Choroid plexus epithelial cell (primary cell): Measurements from ENCODE around the gene EDN1.

ENCODE experiments used
- DNase-seq: peaks from one replicate; pipeline ENCODE4 v3.0.0-alpha.2; 2010; ENCODE audit warnings: low read depth
- H3K4me3 ChIP-seq: 2 replicates; pipeline ENCODE4 v1.5.1; 2011; ENCODE audit warnings: low read depth, mild to moderate bottlenecking, control low read depth, low read length, moderate library complexity
- TF ChIP-seq, protein P1 (sequence below): conservative IDR thresholded peaks from 2 replicates; pipeline ENCODE4 v1.5.1; 2011; ENCODE audit warnings: low read depth, mild to moderate bottlenecking, control low read depth, inconsistent platforms, low read length, moderate library complexity

EDN1 gene

DNA sequence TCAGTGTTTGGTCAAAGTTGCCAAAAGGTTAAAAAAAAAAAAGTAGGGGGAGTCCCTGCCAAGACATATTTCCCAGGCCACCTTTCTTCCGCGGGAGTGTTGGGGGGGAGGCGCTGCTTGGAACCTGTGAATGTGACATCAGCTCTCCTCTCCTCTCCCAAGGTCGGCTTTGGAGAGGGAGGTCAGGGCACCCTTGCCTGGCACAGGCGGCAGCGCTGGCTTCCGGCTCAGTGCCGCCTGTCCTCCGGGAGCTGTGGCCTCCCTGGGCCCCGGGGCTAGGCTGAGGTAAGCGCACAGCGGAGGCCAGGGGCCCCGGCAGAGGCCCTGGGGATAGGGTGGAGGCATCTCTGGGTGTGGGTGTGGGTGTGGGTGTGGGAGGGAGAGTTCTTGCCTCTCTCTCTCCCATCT, 1.9 kb upstream of the EDN1 start:
- H3K4me3 ChIP-seq, result no peak overlapping the region
- DNase-seq, result no peak
- TF ChIP-seq, protein P1, sequence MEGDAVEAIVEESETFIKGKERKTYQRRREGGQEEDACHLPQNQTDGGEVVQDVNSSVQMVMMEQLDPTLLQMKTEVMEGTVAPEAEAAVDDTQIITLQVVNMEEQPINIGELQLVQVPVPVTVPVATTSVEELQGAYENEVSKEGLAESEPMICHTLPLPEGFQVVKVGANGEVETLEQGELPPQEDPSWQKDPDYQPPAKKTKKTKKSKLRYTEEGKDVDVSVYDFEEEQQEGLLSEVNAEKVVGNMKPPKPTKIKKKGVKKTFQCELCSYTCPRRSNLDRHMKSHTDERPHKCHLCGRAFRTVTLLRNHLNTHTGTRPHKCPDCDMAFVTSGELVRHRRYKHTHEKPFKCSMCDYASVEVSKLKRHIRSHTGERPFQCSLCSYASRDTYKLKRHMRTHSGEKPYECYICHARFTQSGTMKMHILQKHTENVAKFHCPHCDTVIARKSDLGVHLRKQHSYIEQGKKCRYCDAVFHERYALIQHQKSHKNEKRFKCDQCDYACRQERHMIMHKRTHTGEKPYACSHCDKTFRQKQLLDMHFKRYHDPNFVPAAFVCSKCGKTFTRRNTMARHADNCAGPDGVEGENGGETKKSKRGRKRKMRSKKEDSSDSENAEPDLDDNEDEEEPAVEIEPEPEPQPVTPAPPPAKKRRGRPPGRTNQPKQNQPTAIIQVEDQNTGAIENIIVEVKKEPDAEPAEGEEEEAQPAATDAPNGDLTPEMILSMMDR, result no peak

DNA sequence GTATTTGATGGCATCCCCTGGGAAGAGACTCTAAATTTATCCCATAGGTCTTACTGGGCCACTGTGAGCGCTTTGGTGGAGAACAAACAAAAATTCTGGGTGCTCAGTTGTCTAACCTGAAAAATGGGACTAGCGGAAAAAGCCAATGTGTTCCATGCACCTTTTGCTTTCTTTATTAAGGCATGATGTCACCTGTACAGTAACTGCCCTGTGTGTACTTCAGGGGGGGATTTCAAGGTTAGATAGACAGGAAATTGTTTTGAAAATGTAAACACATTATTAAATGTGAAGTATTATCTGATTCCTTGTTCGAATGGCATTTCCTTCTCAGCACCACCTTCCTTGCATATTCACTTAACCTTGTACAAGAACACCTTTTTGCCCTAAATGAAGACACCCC, 1.2 kb upstream of the EDN1 start:
- DNase-seq, result no peak
- H3K4me3 ChIP-seq, result no peak overlapping the region
- TF ChIP-seq, protein P1, result no peak

DNA sequence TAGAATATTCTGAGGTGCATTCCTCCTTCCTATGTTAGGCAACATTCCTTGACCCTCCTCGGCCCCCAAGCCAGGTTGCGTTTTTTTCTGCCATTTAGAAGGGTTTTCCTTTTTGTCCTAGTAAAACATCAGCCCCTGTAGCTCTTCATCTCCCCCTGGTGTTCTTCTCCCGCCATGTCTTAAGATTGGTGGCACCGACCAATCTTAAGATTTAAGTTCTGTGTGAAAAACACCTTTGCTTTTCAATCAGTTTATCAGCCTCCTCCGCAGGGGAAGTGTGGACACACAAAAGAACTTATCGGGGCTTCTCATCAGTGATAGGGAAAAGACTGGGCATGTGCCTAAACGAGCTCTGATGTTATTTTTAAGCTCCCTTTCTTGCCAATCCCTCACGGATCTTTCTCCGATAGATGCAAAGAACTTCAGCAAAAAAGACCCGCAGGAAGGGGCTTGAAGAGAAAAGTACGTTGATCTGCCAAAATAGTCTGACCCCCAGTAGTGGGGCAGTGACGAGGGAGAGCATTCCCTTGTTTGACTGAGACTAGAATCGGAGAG, 719 bp upstream of the EDN1 start:
- TF ChIP-seq, protein P1, result peak; percentile 96
- H3K4me3 ChIP-seq, result peak overlapping the region; percentile 50
- peak; percentile 80 for DNase-seq

DNA sequence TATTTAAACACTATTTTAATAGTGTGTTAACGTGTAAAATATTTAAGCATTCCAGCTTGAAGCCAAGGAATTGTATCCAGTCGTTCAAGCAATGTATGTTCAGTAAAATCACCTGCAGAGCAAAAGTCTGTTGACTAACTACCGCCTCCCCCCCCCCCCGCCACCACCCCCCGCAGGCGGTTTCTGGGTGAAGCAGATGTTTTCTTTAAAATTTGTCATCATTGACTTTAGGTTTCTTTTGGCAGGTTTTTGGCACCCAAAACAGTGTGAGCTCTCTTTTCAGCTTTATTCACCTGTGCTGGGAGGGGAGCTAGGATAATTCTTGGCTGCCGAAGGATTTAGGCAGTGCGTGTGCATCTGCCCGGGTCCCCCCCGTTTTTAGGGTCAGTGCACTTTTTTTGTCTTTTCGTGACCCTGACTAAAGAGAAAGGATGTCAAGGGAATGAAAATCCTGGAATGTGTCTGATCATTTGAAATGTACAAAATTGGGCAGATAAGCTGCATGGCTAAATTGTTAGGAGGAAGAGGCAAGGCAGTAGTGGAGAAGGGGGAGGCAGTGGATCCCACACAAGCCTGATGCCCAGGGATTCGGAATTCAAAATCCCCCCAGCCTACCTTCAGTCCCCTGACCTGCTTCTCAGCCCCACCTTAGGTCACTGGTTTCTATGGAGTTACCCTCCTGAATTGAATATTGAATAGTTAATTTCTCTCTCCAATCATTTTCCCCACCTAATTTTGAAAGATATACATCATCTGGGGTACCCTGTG, 1.1 kb downstream of the EDN1 start:
- TF ChIP-seq, protein P1, result no peak
- peak overlapping the region; percentile 6 for H3K4me3 ChIP-seq
- DNase-seq, result no peak

DNA sequence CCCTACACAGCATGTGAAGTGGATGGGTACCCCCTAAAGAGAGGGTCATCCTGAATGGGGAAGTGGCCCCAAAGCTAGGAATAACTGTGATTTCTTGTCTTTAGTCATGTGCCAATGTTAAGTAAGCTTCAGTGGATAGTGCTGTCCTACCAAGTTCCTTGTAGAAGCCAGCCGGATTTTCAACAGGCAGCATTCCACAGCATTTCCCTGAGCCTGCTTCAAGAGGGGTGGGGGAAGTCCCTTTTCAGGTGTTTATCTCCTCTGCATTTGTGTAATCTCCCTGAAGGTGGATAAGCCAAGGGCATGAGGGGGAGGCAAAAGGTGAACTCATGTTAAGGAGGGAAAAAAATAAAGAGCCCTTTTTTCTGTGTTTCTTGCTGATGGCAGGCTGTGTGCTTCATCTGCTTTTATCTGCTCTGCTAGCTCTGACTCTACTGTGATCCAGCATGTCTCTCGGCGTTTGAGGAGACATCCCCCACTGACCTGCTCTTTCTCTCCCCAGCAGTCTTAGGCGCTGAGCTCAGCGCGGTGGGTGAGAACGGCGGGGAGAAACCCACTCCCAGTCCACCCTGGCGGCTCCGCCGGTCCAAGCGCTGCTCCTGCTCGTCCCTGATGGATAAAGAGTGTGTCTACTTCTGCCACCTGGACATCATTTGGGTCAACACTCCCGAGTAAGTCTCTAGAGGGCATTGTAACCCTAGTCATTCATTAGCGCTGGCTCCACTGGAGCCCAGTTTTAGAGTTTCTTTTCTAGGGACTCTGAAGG, 1.9 kb downstream of the EDN1 start:
- peak overlapping the region; percentile 25 for H3K4me3 ChIP-seq
- peak; percentile 66 for DNase-seq
- TF ChIP-seq, protein P1, result peak; percentile 61

DNA sequence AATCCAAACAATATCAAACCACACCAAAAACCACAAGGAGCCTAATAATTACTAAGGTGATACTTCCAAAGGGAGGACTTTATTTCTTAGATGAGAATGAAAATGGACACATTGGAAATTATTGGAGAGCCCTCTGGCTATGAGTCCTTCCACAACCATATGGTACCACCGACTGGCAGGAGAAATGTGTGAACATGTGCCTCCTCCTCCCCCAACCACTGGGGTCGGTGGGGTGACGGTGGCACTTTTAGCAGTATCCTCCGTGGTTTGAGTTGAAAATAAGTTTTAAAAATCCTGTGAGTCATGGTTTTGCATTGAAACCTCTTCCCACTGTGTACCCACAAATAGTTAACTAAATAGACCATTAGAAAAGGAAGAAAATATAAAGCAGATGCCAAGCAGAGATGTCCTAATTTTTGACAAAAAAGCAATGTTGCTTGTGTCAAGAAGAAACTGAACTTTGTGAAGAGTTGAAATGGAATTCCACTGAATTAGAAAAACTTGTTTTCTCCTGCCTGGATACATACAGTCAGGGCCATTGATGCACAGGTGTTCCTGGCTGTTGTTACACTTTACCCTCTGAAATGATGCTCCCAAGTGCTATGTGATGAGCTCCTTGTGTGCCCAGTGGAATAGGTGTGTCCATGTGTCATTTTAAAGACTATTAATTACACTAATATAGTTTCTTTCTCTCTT, 3.2 kb downstream of the EDN1 start:
- DNase-seq, result no peak
- no peak overlapping the region for H3K4me3 ChIP-seq
- TF ChIP-seq, protein P1, result no peak
